HG03108 (cell line): Measurements from ENCODE around the gene PTPRJ.
A peak's percentile ranks its signal among the peaks of the same experiment; 100 is the strongest.

Experiments used
- ATAC-seq: cut with Tn5 transposase; IDR thresholded peaks from one replicate; pipeline ENCODE4 v1.9.1; 2021; ENCODE audit warnings: moderate library complexity; ENCODE audit not compliant: unreplicated experiment

PTPRJ gene

GRCh38 chr11:47967577-47968525, 12.5 kb upstream of the PTPRJ start:
- ATAC-seq = no peak

GRCh38 chr11:47969401-47969800, 11.0 kb upstream of the PTPRJ start:
- no peak for ATAC-seq

- ATAC-seq = no peak
Measured at GRCh38 chr11:47971501-47971900, 8.9 kb upstream of the PTPRJ start.

- no peak for ATAC-seq
Measured at GRCh38 chr11:47973173-47973572, 7.2 kb upstream of the PTPRJ start.

GRCh38 chr11:47976931-47977330, 3.4 kb upstream of the PTPRJ start:
- no peak for ATAC-seq

- no peak for ATAC-seq
Measured at GRCh38 chr11:47977623-47978022, 2.7 kb upstream of the PTPRJ start.

- no peak for ATAC-seq
Measured at GRCh38 chr11:47979378-47980087, 826 bp upstream of the PTPRJ start.

- peak; percentile 44 for ATAC-seq
Measured at GRCh38 chr11:47980907-47981621, 705 bp downstream of the PTPRJ start.

- ATAC-seq = no peak
Measured at GRCh38 chr11:47981667-47982404, 1.5 kb downstream of the PTPRJ start.

- ATAC-seq = no peak
Measured at GRCh38 chr11:47982616-47983015, 2.3 kb downstream of the PTPRJ start.

- ATAC-seq = no peak
Measured at GRCh38 chr11:47983464-47984397, 3.4 kb downstream of the PTPRJ start.

- ATAC-seq = no peak
Measured at GRCh38 chr11:47986219-47986618, 5.9 kb downstream of the PTPRJ start.

- no peak for ATAC-seq
Measured at GRCh38 chr11:47986742-47987141, 6.4 kb downstream of the PTPRJ start.

GRCh38 chr11:47987310-47987709, 7.0 kb downstream of the PTPRJ start:
- ATAC-seq = no peak

- ATAC-seq = no peak
Measured at GRCh38 chr11:47987781-47988180, 7.4 kb downstream of the PTPRJ start.

- no peak for ATAC-seq
Measured at GRCh38 chr11:47989779-47990178, 9.4 kb downstream of the PTPRJ start.

- ATAC-seq = no peak
Measured at GRCh38 chr11:47991266-47991830, 11.0 kb downstream of the PTPRJ start.

GRCh38 chr11:47991894-47992293, 11.5 kb downstream of the PTPRJ start:
- ATAC-seq = no peak
